Measurements from ENCODE around the gene PACRG.

GRCh38 chr6:163262080-163262479 is 534.3 kb downstream of the PACRG start:
- no peak for TF ChIP-seq RARB (CRISPR knock-in tag; IDR thresholded peaks at IDR 0.05)
- TF ChIP-seq FOXS1 (CRISPR knock-in tag; IDR thresholded peaks at IDR 0.05), result no peak
- no peak for TF ChIP-seq CTCF (IDR thresholded peaks at IDR 0.05)
- TF ChIP-seq SMC3 (IDR thresholded peaks at IDR 0.05), result no peak
- no peak for TF ChIP-seq RAD21 (conservative IDR thresholded peaks at IDR 0.05 in 1 of 2, IDR thresholded peaks at IDR 0.05 in 1 of 2)
- no peak for TF ChIP-seq MYC (IDR thresholded peaks at IDR 0.05; ENCODE audit: borderline replicate concordance, low read length)
- TF ChIP-seq CHD4 (IDR thresholded peaks at IDR 0.05; ENCODE audit: borderline replicate concordance), result no peak
- no peak for TF ChIP-seq TP53 (CRISPR knock-in tag; IDR thresholded peaks at IDR 0.05)
- TF ChIP-seq RCOR1 (IDR thresholded peaks at IDR 0.05; ENCODE audit: low read depth, low read length), result no peak
- TF ChIP-seq BCL3 (IDR thresholded peaks at IDR 0.05), result no peak
- no peak for TF ChIP-seq RFX5 (IDR thresholded peaks at IDR 0.05)
- TF ChIP-seq ELK1 (IDR thresholded peaks at IDR 0.05; ENCODE audit: low read depth, low read length), result no peak
